GM23248 (cell line): ENCODE measurements around the gene TMEM126B. TPM values are rescaled to one million over a fixed set of nuclear protein-coding genes. Genes with fewer than 3 reads are reported as not detected.

Experiments
- DNase-seq: peaks from one replicate; pipeline ENCODE4 v3.0.0-alpha.2; 2015
- H2AFZ ChIP-seq: fragments of 200-600 bp; sonication (generic); 2 replicates; pipeline ENCODE4 v1.6.1; 2016; ENCODE audit warnings: antibody characterized with exemption
- H3F3A ChIP-seq: fragments of 200-600 bp; sonication (generic); 2 replicates; pipeline ENCODE4 v1.6.1; 2016; ENCODE audit warnings: mild to moderate bottlenecking, antibody characterized with exemption, mixed run types; ENCODE audit not compliant: insufficient read depth
- H3K27ac ChIP-seq: fragments of 200-600 bp; sonication (generic); 2 replicates; pipeline ENCODE4 v1.5.1; 2016; ENCODE audit warnings: mild to moderate bottlenecking
- H3K27me3 ChIP-seq: fragments of 200-600 bp; sonication (generic); replicated peaks from 2 replicates; pipeline ENCODE4 v1.6.1; 2016; ENCODE audit warnings: mild to moderate bottlenecking; ENCODE audit not compliant: insufficient read depth
- H3K36me3 ChIP-seq: fragments of 200-600 bp; sonication (generic); 2 replicates; pipeline ENCODE4 v1.6.1; 2016; ENCODE audit warnings: low read depth, mild to moderate bottlenecking
- H3K4me1 ChIP-seq: fragments of 200-600 bp; sonication (generic); 2 replicates; pipeline ENCODE4 v1.6.1; 2016; ENCODE audit warnings: mild to moderate bottlenecking; ENCODE audit not compliant: insufficient read depth
- H3K4me2 ChIP-seq: fragments of 200-600 bp; sonication (generic); one replicate; pipeline ENCODE4 v1.6.1; 2016; ENCODE audit warnings: mild to moderate bottlenecking; ENCODE audit not compliant: unreplicated experiment
- H3K4me3 ChIP-seq: fragments of 200-600 bp; sonication (generic); 2 replicates; pipeline ENCODE4 v1.5.1; 2016; ENCODE audit warnings: mild to moderate bottlenecking
- H3K79me2 ChIP-seq: fragments of 200-600 bp; sonication (generic); 2 replicates; pipeline ENCODE4 v1.6.1; 2016; ENCODE audit warnings: mild to moderate bottlenecking; ENCODE audit not compliant: insufficient read depth
- H3K9ac ChIP-seq: fragments of 200-600 bp; sonication (generic); 2 replicates; pipeline ENCODE4 v1.6.1; 2016; ENCODE audit warnings: mild to moderate bottlenecking
- H3K9me2 ChIP-seq: fragments of 200-600 bp; sonication (generic); 2 replicates; pipeline ENCODE4 v1.6.1; 2016; ENCODE audit warnings: mixed run types, mild to moderate bottlenecking, moderate library complexity; ENCODE audit not compliant: insufficient read depth
- H3K9me3 ChIP-seq: fragments of 200-600 bp; sonication (generic); one replicate; pipeline ENCODE4 v1.6.1; 2017; ENCODE audit warnings: low read depth
- H4K20me1 ChIP-seq: fragments of 200-600 bp; sonication (generic); 2 replicates; pipeline ENCODE4 v1.6.0; 2016; ENCODE audit not compliant: insufficient read depth
- EZH2 ChIP-seq: fragments of 200-600 bp; sonication (generic); IDR thresholded peaks from 2 replicates; pipeline ENCODE4 v1.6.1; 2018; ENCODE audit warnings: antibody characterized with exemption, mild to moderate bottlenecking; ENCODE audit not compliant: insufficient read depth, poor library complexity, severe bottlenecking
- EZH2phosphoT487 ChIP-seq: fragments of 200-600 bp; sonication (generic); IDR thresholded peaks from 2 replicates; pipeline ENCODE4 v1.6.1; 2018; ENCODE audit warnings: antibody characterized with exemption, moderate library complexity, mild to moderate bottlenecking, low read depth; ENCODE audit not compliant: insufficient read depth
- WGBS, 2 experiments: methylation state at CpG; one replicate each; pipeline ENCODE4 v1.1.6; 2015 to 2017; ENCODE audit warnings: low lambda C conversion rate in 2 of 2, low coverage in 1 of 2; ENCODE audit errors: missing lambda C conversion rate in 2 of 2; 5-methylcytosine and 5-hydroxymethylcytosine counted together
- in situ Hi-C: fragments of 300-500 bp; cut with MboI; formaldehyde crosslinking; loops from 2 replicates; pipeline ENCODE4 v1.15.0; 2020
- polyA plus RNA-seq: library from polyadenylated mRNA; unstranded; fragments of >200 nt; fragmentation: Nextera tagmentation; extraction: Ambion mirVana; gene quantifications from 2 replicates; pipeline ENCODE4 v1.2.1, GENCODE V29; 2016
- total RNA-seq: library from RNA; depleted of rRNA; stranded (reverse); fragments of >200 nt; shearing (Covaris generic); gene quantifications from 2 replicates; pipeline ENCODE4 v1.2.3, GENCODE V29; 2014

The TMEM126B gene
- total and polyA plus RNA-seq, 2 experiments from 2014 or later, result 52.2 to 54.9 TPM

GRCh38 chr11:85679576-85679975 lies 51.2 kb downstream of the TMEM126B start:
- H3K27me3 ChIP-seq, result no peaks in the 10 kb centered on the region
- H3K79me2 ChIP-seq, result peaks cover 6% of the 10 kb centered on the region
- no peaks in the 10 kb centered on the region for H3K9me3 ChIP-seq
- no peaks in the 10 kb centered on the region for H4K20me1 ChIP-seq
- H3K36me3 ChIP-seq, result no peaks in the 10 kb centered on the region
- H3K9ac ChIP-seq, result no peak overlapping the region
- H3K4me3 ChIP-seq, result no peak overlapping the region
- in situ Hi-C loops, result loop anchor here (25.0 kb wide), 1 partner anchor 283 kb away; no protein-coding TSS in a partner anchor
- no peak overlapping the region for H3K4me2 ChIP-seq
- no peaks in the 10 kb centered on the region for H3K9me2 ChIP-seq
- TF ChIP-seq EZH2phosphoT487 (no peak), EZH2 (no peak)
- H2AFZ ChIP-seq, result no peak overlapping the region
- 86% methylated on average over 4 of the region's 4 CpGs for WGBS, 2 experiments
- H3K4me1 ChIP-seq, result peaks cover 13% of the 10 kb centered on the region
- DNase-seq, result no peak
- H3F3A ChIP-seq, result peaks cover 13% of the 10 kb centered on the region
- no peak overlapping the region for H3K27ac ChIP-seq

GRCh38 chr11:85680897-85681296 lies 52.5 kb downstream of the TMEM126B start:
- H3K9me2 ChIP-seq, result no peaks in the 10 kb centered on the region
- 95 to 100% methylated on average over 1 of the region's 1 CpG for WGBS, 2 experiments
- no peak overlapping the region for H2AFZ ChIP-seq
- no peaks in the 10 kb centered on the region for H3K27me3 ChIP-seq
- TF ChIP-seq EZH2phosphoT487, result no peak
- no peak for TF ChIP-seq EZH2
- DNase-seq, result no peak
- in situ Hi-C loops, result loop anchor here (10.0 to 25.0 kb wide), 2 partner anchors 144 to 281 kb away; no protein-coding TSS in a partner anchor
- no peak overlapping the region for H3K4me3 ChIP-seq
- peaks cover 20% of the 10 kb centered on the region for H3K4me1 ChIP-seq
- H3K79me2 ChIP-seq, result peaks cover 6% of the 10 kb centered on the region
- H3K36me3 ChIP-seq, result no peaks in the 10 kb centered on the region
- H3K4me2 ChIP-seq, result no peak overlapping the region
- no peaks in the 10 kb centered on the region for H3K9me3 ChIP-seq
- H3K27ac ChIP-seq, result no peak overlapping the region
- H3K9ac ChIP-seq, result no peak overlapping the region
- no peaks in the 10 kb centered on the region for H4K20me1 ChIP-seq
- H3F3A ChIP-seq, result peaks cover 26% of the 10 kb centered on the region

GRCh38 chr11:85682330-85683305 lies 54.2 kb downstream of the TMEM126B start:
- peak; percentile 85 for DNase-seq
- Histone ChIP-seq H4K20me1 (no peaks in the 10 kb centered on the region), H3K27me3 (no peaks in the 10 kb centered on the region), H3K9me2 (no peaks in the 10 kb centered on the region), H3K27ac (no peak overlapping the region), H3K9ac (peak overlapping the region; percentile 89), H3K36me3 (no peaks in the 10 kb centered on the region), H2AFZ (peak overlapping the region; percentile 96), H3K9me3 (no peaks in the 10 kb centered on the region), H3K4me2 (peak overlapping the region; percentile 91), H3K4me3 (peak overlapping the region; percentile 78), H3K4me1 (peaks cover 24% of the 10 kb centered on the region), H3K79me2 (peaks cover 6% of the 10 kb centered on the region), H3F3A (peaks cover 31% of the 10 kb centered on the region)
- 6 to 9% methylated on average over 39 to 43 of the region's 43 CpGs for WGBS, 2 experiments
- in situ Hi-C loops, result loop anchor here (10.0 to 25.0 kb wide), 2 partner anchors 142 to 280 kb away; no protein-coding TSS in a partner anchor
- TF ChIP-seq EZH2phosphoT487 (no peak), EZH2 (no peak)

GRCh38 chr11:85685125-85685819 lies 56.9 kb downstream of the TMEM126B start:
- peak overlapping the region; percentile 83 for H3K4me2 ChIP-seq
- H3K9me3 ChIP-seq, result no peaks in the 10 kb centered on the region
- H2AFZ ChIP-seq, result peak overlapping the region; percentile 95
- peak overlapping the region; percentile 76 for H3K4me3 ChIP-seq
- H3K36me3 ChIP-seq, result no peaks in the 10 kb centered on the region
- H3K9ac ChIP-seq, result peak overlapping the region; percentile 78
- in situ Hi-C loops, result loop anchor here (10.0 to 25.0 kb wide), 2 partner anchors 140 to 277 kb away; no protein-coding TSS in a partner anchor
- peak overlapping the region; percentile 85 for H3K27ac ChIP-seq
- H3F3A ChIP-seq, result peaks cover 31% of the 10 kb centered on the region
- H4K20me1 ChIP-seq, result no peaks in the 10 kb centered on the region
- peaks cover 24% of the 10 kb centered on the region for H3K4me1 ChIP-seq
- TF ChIP-seq EZH2, result no peak
- no peak for TF ChIP-seq EZH2phosphoT487
- WGBS, 2 experiments, result 9 to 10% methylated on average over 15 of the region's 15 CpGs
- H3K79me2 ChIP-seq, result peaks cover 6% of the 10 kb centered on the region
- no peaks in the 10 kb centered on the region for H3K27me3 ChIP-seq
- H3K9me2 ChIP-seq, result no peaks in the 10 kb centered on the region
- peak; percentile 72 for DNase-seq
